C4-2B (cell line): ENCODE measurements around the gene WNK3.

Experiments
- H3K27ac ChIP-seq: fragments of 450-650 bp; 2 replicates; pipeline ENCODE4 v1.5.1; 2017
- ZFX ChIP-seq: fragments of 450-650 bp; IDR thresholded peaks from 2 replicates; pipeline ENCODE4 v1.6.1; 2017
- TF ChIP-seq, protein P1 (sequence below): fragments of 450-650 bp; conservative IDR thresholded peaks from 2 replicates; pipeline ENCODE4 v1.5.1; 2017; ENCODE audit warnings: mild to moderate bottlenecking

Gene WNK3

DNA sequence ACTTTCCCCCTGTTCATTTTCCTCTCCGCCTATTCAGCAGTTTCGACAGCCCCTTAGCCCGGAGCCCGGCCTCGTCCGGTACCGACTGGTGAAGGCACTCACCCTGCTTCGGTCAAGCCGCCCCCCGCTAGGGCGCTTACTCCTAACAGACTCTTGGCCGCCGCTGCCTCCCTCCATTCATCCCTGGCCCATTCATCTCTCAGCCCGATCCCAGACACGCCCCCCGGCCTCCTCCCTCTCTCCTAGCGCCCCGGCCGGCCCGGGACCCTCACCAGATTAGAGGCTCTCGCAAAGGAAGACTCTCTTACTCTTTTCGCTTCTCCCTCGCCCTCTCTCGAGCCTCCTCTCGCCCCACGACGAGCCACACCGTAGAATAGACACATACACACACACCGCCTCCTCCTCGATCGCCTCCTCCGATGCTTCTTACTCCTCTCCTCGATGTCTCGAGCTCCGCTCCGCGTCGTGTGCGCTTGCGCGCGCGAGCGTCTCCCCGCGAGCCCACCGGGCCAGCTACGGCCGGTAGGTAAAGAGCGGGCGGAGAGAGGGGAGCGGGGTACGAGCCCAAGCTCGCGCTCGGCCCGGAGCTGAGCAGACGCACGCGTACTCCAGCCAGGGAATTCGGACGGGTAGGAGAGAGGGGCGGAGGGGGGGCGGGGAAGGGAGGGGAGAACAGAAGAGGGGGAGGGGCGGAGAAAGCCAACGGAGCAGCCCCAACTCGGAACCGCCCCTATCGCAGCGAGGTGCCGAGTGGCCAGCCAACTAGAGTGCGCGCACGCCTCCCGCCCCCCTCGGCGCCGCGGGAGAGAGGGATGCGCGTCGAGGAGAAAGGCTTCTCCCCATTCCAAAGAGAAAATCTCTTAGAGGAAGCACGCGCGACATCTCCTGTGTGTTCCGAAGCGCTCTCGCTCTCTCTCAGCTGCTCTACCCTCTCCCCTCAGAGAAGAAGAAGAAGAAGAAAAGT lies at the start of gene WNK3:
Gene WNK3, minus strand, starts transcription at position 633 of the 964 bp plus-strand sequence.
- no peak for TF ChIP-seq ZFX
- TF ChIP-seq, protein P1, sequence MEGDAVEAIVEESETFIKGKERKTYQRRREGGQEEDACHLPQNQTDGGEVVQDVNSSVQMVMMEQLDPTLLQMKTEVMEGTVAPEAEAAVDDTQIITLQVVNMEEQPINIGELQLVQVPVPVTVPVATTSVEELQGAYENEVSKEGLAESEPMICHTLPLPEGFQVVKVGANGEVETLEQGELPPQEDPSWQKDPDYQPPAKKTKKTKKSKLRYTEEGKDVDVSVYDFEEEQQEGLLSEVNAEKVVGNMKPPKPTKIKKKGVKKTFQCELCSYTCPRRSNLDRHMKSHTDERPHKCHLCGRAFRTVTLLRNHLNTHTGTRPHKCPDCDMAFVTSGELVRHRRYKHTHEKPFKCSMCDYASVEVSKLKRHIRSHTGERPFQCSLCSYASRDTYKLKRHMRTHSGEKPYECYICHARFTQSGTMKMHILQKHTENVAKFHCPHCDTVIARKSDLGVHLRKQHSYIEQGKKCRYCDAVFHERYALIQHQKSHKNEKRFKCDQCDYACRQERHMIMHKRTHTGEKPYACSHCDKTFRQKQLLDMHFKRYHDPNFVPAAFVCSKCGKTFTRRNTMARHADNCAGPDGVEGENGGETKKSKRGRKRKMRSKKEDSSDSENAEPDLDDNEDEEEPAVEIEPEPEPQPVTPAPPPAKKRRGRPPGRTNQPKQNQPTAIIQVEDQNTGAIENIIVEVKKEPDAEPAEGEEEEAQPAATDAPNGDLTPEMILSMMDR: no peak
- H3K27ac ChIP-seq: peak within 1 kb of the TSS; percentile 78

DNA sequence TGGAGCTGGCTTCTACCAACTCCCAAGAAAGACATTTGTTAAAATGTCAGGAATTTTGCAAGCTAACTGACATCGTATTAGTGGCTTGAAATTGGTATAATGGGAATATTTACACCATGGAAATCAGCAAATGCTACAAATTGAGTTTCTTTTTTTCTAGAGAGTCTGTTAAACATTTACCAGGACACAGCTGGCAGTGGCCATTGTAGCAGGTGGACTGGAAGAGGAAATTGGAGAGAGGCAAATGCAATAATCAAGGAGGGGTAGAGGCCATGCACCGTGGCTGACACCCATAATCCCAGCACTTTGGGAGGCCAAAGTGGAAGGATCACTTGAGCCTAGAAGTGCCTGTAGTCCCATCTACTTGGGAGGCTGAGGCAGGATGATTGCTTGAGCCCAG lies 49.4 kb upstream of the WNK3 start:
- H3K27ac ChIP-seq: no peak overlapping the region
- no peak for TF ChIP-seq ZFX
- TF ChIP-seq, protein P1: no peak

DNA sequence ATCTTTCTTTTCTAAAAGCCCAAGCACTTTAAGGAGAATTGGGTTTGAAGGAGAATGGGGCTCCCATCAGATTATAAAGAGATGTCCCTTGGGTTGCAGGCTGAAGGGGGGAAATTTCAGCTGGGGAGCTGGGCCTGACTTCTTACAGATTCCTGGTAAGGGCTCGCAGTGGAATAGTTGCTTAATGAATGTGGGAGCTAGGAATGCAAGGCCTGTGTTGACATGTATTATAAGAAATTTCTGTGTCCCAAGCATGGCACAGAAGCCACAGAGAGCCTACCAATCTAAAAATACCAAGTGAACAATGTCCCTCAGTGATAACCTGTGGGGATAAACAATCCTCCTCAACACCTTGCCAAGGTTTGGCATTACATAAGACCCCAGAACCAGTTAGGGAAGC lies 39.3 kb upstream of the WNK3 start:
- H3K27ac ChIP-seq: no peak overlapping the region
- TF ChIP-seq ZFX: no peak
- TF ChIP-seq, protein P1: no peak

DNA sequence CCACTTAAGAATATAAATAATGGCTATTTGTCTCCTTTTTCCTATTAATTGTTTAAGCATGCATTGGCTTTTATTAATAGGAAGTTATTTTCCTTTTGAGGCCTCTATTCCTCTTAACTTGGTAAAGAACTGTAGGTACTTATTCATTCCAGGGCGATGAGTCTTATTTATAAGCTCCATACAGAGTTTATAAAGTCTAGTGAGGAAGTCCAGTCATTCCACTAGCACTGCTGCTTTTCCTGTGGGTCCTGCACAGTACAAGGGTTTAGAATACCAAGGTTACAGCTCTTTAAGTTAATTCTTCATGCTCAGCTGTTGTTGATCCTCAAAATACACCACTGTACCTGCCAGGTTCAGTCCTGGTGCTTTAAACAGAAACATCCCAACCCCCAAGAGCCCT lies 28.5 kb upstream of the WNK3 start:
- H3K27ac ChIP-seq: no peak overlapping the region
- TF ChIP-seq, protein P1: no peak
- no peak for TF ChIP-seq ZFX

DNA sequence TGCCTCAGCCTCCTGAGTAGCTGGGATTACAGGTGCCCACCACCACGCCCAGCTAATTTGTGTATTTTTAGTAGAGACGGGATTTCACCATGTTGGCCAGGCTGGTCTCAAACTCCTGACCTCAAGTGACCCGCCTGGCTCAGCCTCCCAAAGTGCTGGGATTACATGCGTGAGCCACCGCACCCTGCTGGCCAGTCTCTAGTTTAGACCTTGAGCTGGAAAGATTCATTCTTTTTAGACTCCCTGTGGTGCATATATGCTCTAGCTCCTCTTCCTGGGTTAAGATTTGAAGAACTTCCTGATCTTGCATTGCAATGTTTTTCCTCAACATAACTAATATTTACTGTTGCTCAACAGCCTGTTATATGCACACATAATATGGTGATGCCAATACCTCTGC lies 26.8 kb upstream of the WNK3 start:
- peak overlapping the region; percentile 72 for H3K27ac ChIP-seq
- TF ChIP-seq, protein P1: peak; percentile 32

DNA sequence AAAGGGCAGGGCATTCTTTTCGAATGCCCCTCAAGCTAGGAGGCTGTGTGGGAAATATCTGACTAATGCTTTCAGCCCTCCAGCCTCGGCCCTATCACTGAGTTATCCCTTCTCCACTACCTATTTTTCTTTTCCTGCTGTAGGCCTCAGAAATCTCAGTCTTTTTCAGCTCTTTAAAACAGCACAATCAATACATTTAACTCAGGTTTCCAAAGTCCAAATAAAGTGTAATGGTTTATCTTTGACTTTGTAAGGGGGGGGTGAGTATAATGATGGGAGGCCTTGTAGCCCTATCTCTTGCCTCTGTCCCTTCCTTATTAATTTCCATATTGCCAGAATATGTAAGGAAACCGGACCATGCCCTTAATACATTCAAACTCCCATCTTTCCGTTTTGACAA lies 1.6 kb upstream of the WNK3 start:
- no peak overlapping the region for H3K27ac ChIP-seq

More for the DNA sequence above, 1.6 kb upstream of the WNK3 start:
- TF ChIP-seq, protein P1: no peak
- no peak for TF ChIP-seq ZFX
